B cell (primary cell): ENCODE measurements around the gene CAMK2B. TPM values are rescaled to one million over a fixed set of nuclear protein-coding genes. Genes with fewer than 3 reads are reported as not detected.

ENCODE experiments used
- ATAC-seq: fragments of 200-7000 bp; cut with Tn5 transposase; one replicate; pipeline ENCODE4 v1.10.0; 2021; ENCODE audit warnings: low read depth, mild to moderate bottlenecking, moderate number of reproducible peaks, moderate library complexity
- CTCF ChIA-PET: fragments of 350-600 bp; sonication (Branson Sonifier 250); formaldehyde crosslinking; loops from one replicate; lab custom pipeline; 2021; ENCODE audit warnings: antibody characterized with exemption, inconsistent platforms; lab: Charles Lee
- POLR2A ChIA-PET: fragments of 350-600 bp; sonication (Branson Sonifier 250); formaldehyde crosslinking; loops from one replicate; lab custom pipeline; 2021; ENCODE audit warnings: antibody characterized with exemption; lab: Charles Lee
- DNase-seq: peaks from one replicate; pipeline ENCODE4 v3.0.0; 2013
- H2AFZ ChIP-seq: 2 replicates; pipeline ENCODE4 v1.6.1; 2012; ENCODE audit warnings: mild to moderate bottlenecking, low read depth, low read length; ENCODE audit not compliant: insufficient read depth, poor library complexity, severe bottlenecking
- H3K27ac ChIP-seq, 2 donors: 1 replicate in 1 of 2; 2 replicates in 1 of 2; pipeline ENCODE4 v1.5.1; 2012 to 2013; ENCODE audit warnings: low read length in 2 of 2, mild to moderate bottlenecking in 2 of 2, moderate library complexity in 1 of 2
- H3K27me3 ChIP-seq, 4 experiments: fragments of 200-600 bp in 1 of 4; sonication (generic) in 1 of 4; replicated peaks in 1 of 4; 1 replicate in 2 of 4; 2 replicates in 2 of 4; pipeline versions ENCODE4 v1.6.1 to v1.7.0; 2013 to 2016; ENCODE audit warnings: low read length in 3 of 4, mild to moderate bottlenecking in 2 of 4, mixed read lengths in 1 of 4, moderate library complexity in 1 of 4; ENCODE audit not compliant: insufficient read depth in 4 of 4, control insufficient read depth in 3 of 4; ENCODE audit errors: control extremely low read depth in 1 of 4
- H3K36me3 ChIP-seq, 2 experiments: replicated peaks in 1 of 2; 1 replicate in 1 of 2; 2 replicates in 1 of 2; pipeline versions ENCODE4 v1.6.1 to v1.7.1; 2013; ENCODE audit warnings: low read length in 1 of 2; ENCODE audit not compliant: insufficient read depth in 2 of 2, control insufficient read depth in 1 of 2; ENCODE audit errors: control extremely low read depth in 1 of 2, extremely low read depth in 1 of 2
- H3K4me1 ChIP-seq, 2 donors: fragments of 200-600 bp in 1 of 2; sonication (generic) in 1 of 2; 1 replicate in 1 of 2; 2 replicates in 1 of 2; pipeline versions ENCODE4 v1.5.1 to v1.6.1; 2013 to 2017; ENCODE audit warnings: low read length in 2 of 2; ENCODE audit not compliant: control insufficient read depth in 2 of 2, insufficient read depth in 2 of 2
- H3K4me2 ChIP-seq: replicated peaks from 2 replicates; pipeline ENCODE3; 2012; ENCODE audit warnings: mild to moderate bottlenecking, low read depth, low read length; ENCODE audit not compliant: poor library complexity, severe bottlenecking
- H3K4me3 ChIP-seq, 5 experiments: fragments of 200-600 bp in 1 of 5; sonication (generic) in 1 of 5; 1 replicate in 3 of 5; 2 replicates in 2 of 5; pipeline versions ENCODE4 v1.5.1 to v1.7.0; 2011 to 2016; ENCODE audit warnings: low read length in 4 of 5, mild to moderate bottlenecking in 4 of 5, low read depth in 2 of 5, control low read depth in 1 of 5, moderate library complexity in 1 of 5; ENCODE audit not compliant: insufficient read depth in 1 of 5; ENCODE audit errors: control extremely low read depth in 1 of 5, extremely low read depth in 1 of 5
- H3K79me2 ChIP-seq: fragments of 200-600 bp; sonication (generic); one replicate; pipeline ENCODE4 v1.6.0; 2016; ENCODE audit warnings: low read length; ENCODE audit not compliant: control insufficient read depth, insufficient read depth
- H3K9ac ChIP-seq: fragments of 200-600 bp; sonication (generic); 2 replicates; pipeline ENCODE4 v1.6.1; 2017; ENCODE audit warnings: mild to moderate bottlenecking, low read length, moderate library complexity
- H3K9me3 ChIP-seq, 3 donors: one replicate each; pipeline versions ENCODE4 v1.6.1 to v1.7.1; 2013; ENCODE audit warnings: low read length in 2 of 3; ENCODE audit not compliant: control insufficient read depth in 2 of 3, insufficient read depth in 1 of 3; ENCODE audit errors: control extremely low read depth in 1 of 3
- H4K20me1 ChIP-seq: 2 replicates; pipeline ENCODE4 v1.6.0; 2012; ENCODE audit warnings: mild to moderate bottlenecking, low read length; ENCODE audit not compliant: insufficient read depth, control insufficient read depth, poor library complexity, severe bottlenecking
- H3K27ac Mint-ChIP-seq: one replicate; pipeline ENCODE4 v1.8.0; 2021; ENCODE audit warnings: mixed read lengths
- H3K27me3 Mint-ChIP-seq: one replicate; pipeline ENCODE4 v1.8.0; 2021; ENCODE audit warnings: mixed read lengths
- H3K4me1 Mint-ChIP-seq: one replicate; pipeline ENCODE4 v1.8.0; 2021; ENCODE audit warnings: mixed read lengths
- H3K4me3 Mint-ChIP-seq: one replicate; pipeline ENCODE4 v1.8.0; 2021; ENCODE audit warnings: mixed read lengths
- H3K9me3 Mint-ChIP-seq: one replicate; pipeline ENCODE4 v1.8.0; 2022; ENCODE audit warnings: mixed read lengths; ENCODE audit not compliant: insufficient read depth
- CTCF ChIP-seq: fragments of 200-600 bp; IDR thresholded peaks from one replicate; pipeline ENCODE4 v1.8.0; 2022; ENCODE audit warnings: antibody characterized with exemption, mild to moderate bottlenecking
- EZH2 ChIP-seq: IDR thresholded peaks from 2 replicates; pipeline ENCODE4 v1.6.1; 2012; ENCODE audit warnings: borderline replicate concordance, low read depth, mild to moderate bottlenecking, moderate library complexity, low read length; ENCODE audit not compliant: insufficient read depth, poor library complexity, severe bottlenecking
- WGBS: methylation state at CpG from one replicate; pipeline ENCODE4 v1.1.5; 2013; ENCODE audit warnings: missing lambda C conversion rate; ENCODE audit not compliant: insufficient coverage; 5-methylcytosine and 5-hydroxymethylcytosine counted together
- intact Hi-C: fragments of 100-400 bp; cut with micrococcal nuclease; formaldehyde crosslinking; loops from one replicate; pipeline ENCODE4 v1.10.0; 2022
- polyA plus RNA-seq: library from polyadenylated mRNA; depleted of rRNA; stranded (reverse); fragments of >200 nt; gene quantifications from 2 replicates; pipeline ENCODE4 v1.2.3, GENCODE V29; 2012
- total RNA-seq, 2 donors: library from RNA; stranded (reverse); fragments of 120-200 nt in 1 of 2; gene quantifications; 1 replicate in 1 of 2; 2 replicates in 1 of 2; pipeline versions ENCODE4 v1.2.3 to v1.2.4, GENCODE V29; 2013 to 2022

CAMK2B gene
- total and polyA plus RNA-seq, 2 donors (not counting 1 experiment from before 2014, with no cell fraction given), result 0.42 TPM; not detected in 1

- POLR2A ChIA-PET, result no interaction called here
- Mint-ChIP-seq H3K27me3 (no peaks in the 10 kb centered on the region), H3K9me3 (no peaks in the 10 kb centered on the region), H3K4me3 (no peak overlapping the region), H3K4me1 (peaks cover 27% of the 10 kb centered on the region), H3K27ac (no peak overlapping the region)
- no peaks in the 10 kb centered on the region for H3K27me3 ChIP-seq
- H2AFZ ChIP-seq, result no peak overlapping the region
- H3K9ac ChIP-seq, result no peak overlapping the region
- DNase-seq (no peak), ATAC-seq (no peak)
- H3K4me2 ChIP-seq, result no peak overlapping the region
- no peaks in the 10 kb centered on the region for H3K79me2 ChIP-seq
- TF ChIP-seq CTCF, result no peak
- H3K27ac ChIP-seq, result no peak overlapping the region
- WGBS, result 88% methylated on average over 5 of the region's 5 CpGs
- CTCF ChIA-PET, result no interaction called here
- no peaks in the 10 kb centered on the region for H4K20me1 ChIP-seq
- no peaks in the 10 kb centered on the region for H3K36me3 ChIP-seq
- H3K4me1 ChIP-seq, result peaks cover 24 to 33% of the 10 kb centered on the region in 2 donors
- intact Hi-C loops, result loop anchor here (5.0 kb wide), 1 partner anchor 81 kb away; no protein-coding TSS in a partner anchor
- H3K9me3 ChIP-seq, result peaks cover 0 to 5% (median 0%) of the 10 kb centered on the region in 3 donors
- no peak overlapping the region for H3K4me3 ChIP-seq
Observed at GRCh38 chr7:44256459-44256858, 68.9 kb downstream of the CAMK2B start.

GRCh38 chr7:44251881-44252280 is 73.5 kb downstream of the CAMK2B start:
- POLR2A ChIA-PET, result no interaction called here
- H2AFZ ChIP-seq, result no peak overlapping the region
- intact Hi-C loops, result no loop called here
- H3K4me3 ChIP-seq, result no peak overlapping the region
- H3K9me3 Mint-ChIP-seq, result no peaks in the 10 kb centered on the region
- no peak overlapping the region for H3K9ac ChIP-seq
- H3K27me3 Mint-ChIP-seq, result no peaks in the 10 kb centered on the region
- peaks cover 0 to 5% (median 0%) of the 10 kb centered on the region in 3 donors for H3K9me3 ChIP-seq
- H3K27ac Mint-ChIP-seq, result no peak overlapping the region
- H3K4me1 ChIP-seq, result no peaks in the 10 kb centered on the region
- H3K4me2 ChIP-seq, result no peak overlapping the region
- no peaks in the 10 kb centered on the region for H3K4me1 Mint-ChIP-seq
- DNase-seq (no peak), ATAC-seq (no peak)
- no peaks in the 10 kb centered on the region for H3K79me2 ChIP-seq
- CTCF ChIA-PET, result no interaction called here
- H4K20me1 ChIP-seq, result no peaks in the 10 kb centered on the region
- H3K36me3 ChIP-seq, result no peaks in the 10 kb centered on the region
- WGBS, result 89% methylated on average over 7 of the region's 12 CpGs
- no peak overlapping the region for H3K4me3 Mint-ChIP-seq
- TF ChIP-seq EZH2, result no peak
- TF ChIP-seq CTCF, result no peak
- no peak overlapping the region for H3K27ac ChIP-seq
- H3K27me3 ChIP-seq, result no peaks in the 10 kb centered on the region
